AG04449 (cell line): ENCODE results near the gene TMEM117.

ENCODE experiments used
- CTCF ChIA-PET: fragments of 350-600 bp; formaldehyde crosslinking; extraction: SDS; loops from one replicate; lab custom pipeline; 2021; ENCODE audit warnings: antibody characterized with exemption; lab: Yijun Ruan, JAX
- POLR2A ChIA-PET: fragments of 400-600, 350-600 bp; formaldehyde crosslinking; extraction: SDS; loops from one replicate; lab custom pipeline; 2020; ENCODE audit warnings: antibody characterized with exemption, inconsistent platforms; lab: Yijun Ruan, JAX
- DNase-seq: peaks from one replicate; pipeline ENCODE4 v3.0.0-alpha.2; 2010; ENCODE audit warnings: low read depth, low spot score
- H3K4me3 ChIP-seq: 2 replicates; pipeline ENCODE4 v1.5.1; 2011; ENCODE audit warnings: low read depth, mild to moderate bottlenecking, control low read depth, low read length
- CTCF ChIP-seq: IDR thresholded peaks from one replicate; pipeline ENCODE4 v1.5.1; 2011; ENCODE audit warnings: mild to moderate bottlenecking, moderate library complexity, low read length, control low read depth, inconsistent platforms; ENCODE audit not compliant: insufficient read depth; ENCODE audit errors: missing control alignments

The TMEM117 gene

GRCh38 chr12:43965899-43966298, 130.0 kb downstream of the TMEM117 start:
- CTCF ChIA-PET, result no interaction called here
- POLR2A ChIA-PET, result no interaction called here
- no peak for DNase-seq
- H3K4me3 ChIP-seq, result no peak overlapping the region
- no peak for TF ChIP-seq CTCF

- ChIA-PET CTCF (no interaction called here), POLR2A (no interaction called here)
- no peak for TF ChIP-seq CTCF
These were observed 132.9 kb downstream of the TMEM117 start for GRCh38 chr12:43968736-43969135.

GRCh38 chr12:43969882-43970281, 134.0 kb downstream of the TMEM117 start:
- POLR2A ChIA-PET, result no interaction called here
- CTCF ChIA-PET, result no interaction called here
- no peak for TF ChIP-seq CTCF
- H3K4me3 ChIP-seq, result no peak overlapping the region
- peak; percentile 14 for DNase-seq

More at GRCh38 chr12:43968736-43969135, 132.9 kb downstream of the TMEM117 start:
- no peak for DNase-seq
- no peak overlapping the region for H3K4me3 ChIP-seq

- no peak for DNase-seq
- ChIA-PET POLR2A (no interaction called here), CTCF (interaction anchor here (1.4 kb wide), 1 partner anchor 12 kb away, joined by 4 read pairs; no protein-coding TSS in a partner anchor)
- no peak for TF ChIP-seq CTCF
- no peak overlapping the region for H3K4me3 ChIP-seq
These were observed 137.5 kb downstream of the TMEM117 start for GRCh38 chr12:43973385-43973784.

GRCh38 chr12:43973993-43974392, 138.1 kb downstream of the TMEM117 start:
- TF ChIP-seq CTCF, result no peak
- CTCF ChIA-PET, result interaction anchor here (1.4 kb wide), 1 partner anchor 11 kb away, joined by 4 read pairs; no protein-coding TSS in a partner anchor

GRCh38 chr12:43976027-43976426, 140.1 kb downstream of the TMEM117 start:
- CTCF ChIA-PET, result interaction anchor here (0.6 kb wide), 1 partner anchor 19 kb away, joined by 3 read pairs; no protein-coding TSS in a partner anchor
- TF ChIP-seq CTCF, result no peak
- POLR2A ChIA-PET, result no interaction called here
- DNase-seq, result no peak
- no peak overlapping the region for H3K4me3 ChIP-seq

More at GRCh38 chr12:43973993-43974392, 138.1 kb downstream of the TMEM117 start:
- no peak overlapping the region for H3K4me3 ChIP-seq
- DNase-seq, result no peak
- POLR2A ChIA-PET, result no interaction called here
